ENCODE data around the gene LXN. TPM values are rescaled to one million over a fixed set of nuclear protein-coding genes. Genes with fewer than 3 reads are reported as not detected.

The LXN gene
- total and polyA plus RNA-seq, 2 of the 4 experiments (the other 2 are of a cell fraction): 93.6 to 155 TPM

DNA sequence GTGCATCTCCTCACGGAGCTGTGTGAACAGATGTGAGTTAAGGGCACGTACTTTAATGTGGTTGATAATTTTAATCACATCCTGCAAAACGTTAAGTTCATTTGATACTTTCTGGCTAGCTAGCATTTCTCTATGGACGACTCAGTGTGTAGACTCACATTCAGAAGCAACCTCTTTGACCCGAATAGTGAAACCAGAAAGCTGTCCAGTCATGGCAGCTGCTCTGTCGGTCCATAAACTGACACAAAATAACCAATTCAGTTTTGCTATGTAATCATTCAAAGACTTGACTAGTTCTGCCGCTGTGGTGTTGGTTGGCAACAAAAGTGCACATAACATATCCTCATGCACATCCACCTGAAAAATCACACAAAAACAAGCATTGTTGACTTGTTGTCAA is 31.8 kb downstream of the LXN start:
- intact Hi-C loops (cut with micrococcal nuclease): loop anchor here (5.0 to 10.0 kb wide), 4 partner anchors 68 to 1023 kb away; partner anchors contain the start of genes MLF1 and SHOX2
- CTCF ChIA-PET: no interaction called here
- no peaks in the 10 kb centered on the region for H3K9me1 ChIP-seq (ENCODE audit: insufficient read depth, low read length)

More for the DNA sequence above, 31.8 kb downstream of the LXN start:
- Histone ChIP-seq H3K18ac (ENCODE audit: low read depth, low read length) (no peak overlapping the region), H2BK120ac (ENCODE audit: low read depth, low read length) (no peak overlapping the region), H4K91ac (ENCODE audit: insufficient read depth, low read depth, low read length) (no peak overlapping the region), H4K5ac (ENCODE audit: low read depth, low read length) (no peak overlapping the region), H2AK9ac (replicated peaks; ENCODE audit: low read depth, low read length, poor library complexity) (no peak overlapping the region), H3K14ac (replicated peaks; ENCODE audit: low read depth, low read length) (no peak overlapping the region), H4K8ac (ENCODE audit: low read depth in 2 of 2, low read length in 2 of 2) (no peak overlapping the region), H2AK5ac (ENCODE audit: low read depth, low read length) (no peak overlapping the region), H2BK5ac (ENCODE audit: low read depth, low read length, poor library complexity, severe bottlenecking) (no peak overlapping the region), H3K9ac (ENCODE audit: low read depth, low read length) (no peak overlapping the region), H4K20me1 (ENCODE audit: insufficient read depth, low read length) (no peaks in the 10 kb centered on the region), H2AFZ (replicated peaks; ENCODE audit: low read length, poor library complexity) (no peak overlapping the region), H3K27ac (ENCODE audit: insufficient read depth, low read length) (no peak overlapping the region), H3K4me1 (ENCODE audit: control insufficient read depth, insufficient read depth, low read length) (no peaks in the 10 kb centered on the region), H3K4me2 (ENCODE audit: low read depth, low read length) (no peak overlapping the region), H3K79me1 (ENCODE audit: low read depth in 1 of 2, low read length in 2 of 2) (peaks cover 0 to 10% of the 10 kb centered on the region in 2 experiments; a peak in 3 of 4 replicates), H3K56ac (ENCODE audit: extremely low read depth, insufficient read depth, low read length) (no peak overlapping the region), H2BK20ac (ENCODE audit: low read depth, low read length) (no peak overlapping the region), H3K36me3 (ENCODE audit: control insufficient read depth, insufficient read depth, low read length) (no peaks in the 10 kb centered on the region), H3K23ac (ENCODE audit: low read depth, low read length) (no peak overlapping the region), H2BK15ac (ENCODE audit: low read depth, low read length) (no peak overlapping the region), H3K27me3 (ENCODE audit: control insufficient read depth, insufficient read depth, low read length) (no peaks in the 10 kb centered on the region), H3K4ac (ENCODE audit: low read depth, low read length) (no peak overlapping the region), H3K9me3 (ENCODE audit: control insufficient read depth, insufficient read depth, low read length) (no peaks in the 10 kb centered on the region), H3K4me3 (ENCODE audit: insufficient read depth, low read depth, low read length) (no peak overlapping the region)
- no TSS peak for BruUV-seq (replicated peaks)
- TF ChIP-seq BHLHE40 (IDR thresholded peaks at IDR 0.05; ENCODE audit: low read depth, low read length) (no peak), MAZ (IDR thresholded peaks at IDR 0.05; ENCODE audit: borderline replicate concordance, low read depth, low read length) (no peak), MAFK (IDR thresholded peaks at IDR 0.05; ENCODE audit: low read depth, low read length) (no peak), MXI1 (IDR thresholded peaks at IDR 0.05; ENCODE audit: borderline replicate concordance, low read depth, low read length) (no peak), FOS (IDR thresholded peaks at IDR 0.05; ENCODE audit: low read depth, low read length) (no peak), SMC3 (IDR thresholded peaks at IDR 0.05; ENCODE audit: low read depth, low read length) (no peak), CEBPB (IDR thresholded peaks at IDR 0.05; ENCODE audit: low read depth, low read length) (no peak), POLR2A (IDR thresholded peaks at IDR 0.05; ENCODE audit: low read depth, low read length) (no peak), NFE2L2 (IDR thresholded peaks at IDR 0.05; ENCODE audit: low read depth, low read length) (no peak), CHD1 (IDR thresholded peaks at IDR 0.05; ENCODE audit: low read depth, low read length) (no peak), RAD21 (IDR thresholded peaks at IDR 0.05; ENCODE audit: low read length) (no peak), RFX5 (IDR thresholded peaks at IDR 0.05; ENCODE audit: low read depth, low read length) (no peak), RCOR1 (IDR thresholded peaks at IDR 0.05; ENCODE audit: insufficient replicate concordance, low read length) (no peak)
- TF ChIP-seq, protein P1, sequence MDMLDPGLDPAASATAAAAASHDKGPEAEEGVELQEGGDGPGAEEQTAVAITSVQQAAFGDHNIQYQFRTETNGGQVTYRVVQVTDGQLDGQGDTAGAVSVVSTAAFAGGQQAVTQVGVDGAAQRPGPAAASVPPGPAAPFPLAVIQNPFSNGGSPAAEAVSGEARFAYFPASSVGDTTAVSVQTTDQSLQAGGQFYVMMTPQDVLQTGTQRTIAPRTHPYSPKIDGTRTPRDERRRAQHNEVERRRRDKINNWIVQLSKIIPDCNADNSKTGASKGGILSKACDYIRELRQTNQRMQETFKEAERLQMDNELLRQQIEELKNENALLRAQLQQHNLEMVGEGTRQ (IDR thresholded peaks at IDR 0.05; ENCODE audit: low read depth, low read length): no peak
- TF ChIP-seq, protein P2, sequence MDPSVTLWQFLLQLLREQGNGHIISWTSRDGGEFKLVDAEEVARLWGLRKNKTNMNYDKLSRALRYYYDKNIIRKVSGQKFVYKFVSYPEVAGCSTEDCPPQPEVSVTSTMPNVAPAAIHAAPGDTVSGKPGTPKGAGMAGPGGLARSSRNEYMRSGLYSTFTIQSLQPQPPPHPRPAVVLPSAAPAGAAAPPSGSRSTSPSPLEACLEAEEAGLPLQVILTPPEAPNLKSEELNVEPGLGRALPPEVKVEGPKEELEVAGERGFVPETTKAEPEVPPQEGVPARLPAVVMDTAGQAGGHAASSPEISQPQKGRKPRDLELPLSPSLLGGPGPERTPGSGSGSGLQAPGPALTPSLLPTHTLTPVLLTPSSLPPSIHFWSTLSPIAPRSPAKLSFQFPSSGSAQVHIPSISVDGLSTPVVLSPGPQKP (IDR thresholded peaks at IDR 0.05; ENCODE audit: borderline replicate concordance, low read depth, low read length): no peak
- TF ChIP-seq, protein P3, sequence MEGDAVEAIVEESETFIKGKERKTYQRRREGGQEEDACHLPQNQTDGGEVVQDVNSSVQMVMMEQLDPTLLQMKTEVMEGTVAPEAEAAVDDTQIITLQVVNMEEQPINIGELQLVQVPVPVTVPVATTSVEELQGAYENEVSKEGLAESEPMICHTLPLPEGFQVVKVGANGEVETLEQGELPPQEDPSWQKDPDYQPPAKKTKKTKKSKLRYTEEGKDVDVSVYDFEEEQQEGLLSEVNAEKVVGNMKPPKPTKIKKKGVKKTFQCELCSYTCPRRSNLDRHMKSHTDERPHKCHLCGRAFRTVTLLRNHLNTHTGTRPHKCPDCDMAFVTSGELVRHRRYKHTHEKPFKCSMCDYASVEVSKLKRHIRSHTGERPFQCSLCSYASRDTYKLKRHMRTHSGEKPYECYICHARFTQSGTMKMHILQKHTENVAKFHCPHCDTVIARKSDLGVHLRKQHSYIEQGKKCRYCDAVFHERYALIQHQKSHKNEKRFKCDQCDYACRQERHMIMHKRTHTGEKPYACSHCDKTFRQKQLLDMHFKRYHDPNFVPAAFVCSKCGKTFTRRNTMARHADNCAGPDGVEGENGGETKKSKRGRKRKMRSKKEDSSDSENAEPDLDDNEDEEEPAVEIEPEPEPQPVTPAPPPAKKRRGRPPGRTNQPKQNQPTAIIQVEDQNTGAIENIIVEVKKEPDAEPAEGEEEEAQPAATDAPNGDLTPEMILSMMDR (conservative IDR thresholded peaks at IDR 0.05; ENCODE audit: low read depth, low read length): no peak
- ATAC-seq (ENCODE audit: low read depth): no peak
- 57% methylated on average over 2 of the region's 7 CpGs; no CpG with 5 or more reads in 1 of the 2 experiments for WGBS, 2 experiments (ENCODE audit: extremely low coverage in 2 of 2, insufficient read length in 1 of 2)
- dilution Hi-C loops (cut with HindIII; ENCODE audit: low sequenced_read_pairs, unreplicated experiment) (no loop called here), in situ Hi-C loops (cut with MboI; ENCODE audit: low sequenced_read_pairs) (loop anchor here (25.0 kb wide), 1 partner anchor 622 kb away; no protein-coding TSS in a partner anchor)
- POLR2A ChIA-PET (ENCODE audit: unreplicated experiment): no interaction called here
- DNase-seq: no peak

Measured in IMR-90 (cell line).